GM19467 (cell line): ENCODE measurements around the gene ZXDC.

Source experiments
- ATAC-seq: cut with Tn5 transposase; IDR thresholded peaks from one replicate; pipeline ENCODE4 v1.9.1; 2021; ENCODE audit warnings: mild to moderate bottlenecking, moderate library complexity; ENCODE audit not compliant: unreplicated experiment

ZXDC gene

GRCh38 chr3:126474498-126475412 lies 936 bp downstream of the ZXDC start:
- peak; percentile 21 for ATAC-seq

- ATAC-seq: no peak
Observed at GRCh38 chr3:126473292-126474168, 2.2 kb downstream of the ZXDC start.

- no peak for ATAC-seq
Observed at GRCh38 chr3:126472277-126473006, 3.2 kb downstream of the ZXDC start.

GRCh38 chr3:126469479-126469878 lies 6.2 kb downstream of the ZXDC start:
- ATAC-seq: no peak

- no peak for ATAC-seq
Observed at GRCh38 chr3:126468028-126468891, 7.4 kb downstream of the ZXDC start.

GRCh38 chr3:126467611-126467955 lies 8.1 kb downstream of the ZXDC start:
- ATAC-seq: no peak

- no peak for ATAC-seq
Observed at GRCh38 chr3:126466886-126467610, 8.6 kb downstream of the ZXDC start.

- no peak for ATAC-seq
Observed at GRCh38 chr3:126465928-126466544, 9.7 kb downstream of the ZXDC start.

- no peak for ATAC-seq
Observed at GRCh38 chr3:126464997-126465396, 10.7 kb downstream of the ZXDC start.

GRCh38 chr3:126464494-126464893 lies 11.2 kb downstream of the ZXDC start:
- ATAC-seq: no peak

- ATAC-seq: no peak
Observed at GRCh38 chr3:126464093-126464492, 11.6 kb downstream of the ZXDC start.

- no peak for ATAC-seq
Observed at GRCh38 chr3:126463521-126463920, 12.2 kb downstream of the ZXDC start.

GRCh38 chr3:126461450-126462070 lies 14.1 kb downstream of the ZXDC start:
- no peak for ATAC-seq

GRCh38 chr3:126460381-126460780 lies 15.3 kb downstream of the ZXDC start:
- no peak for ATAC-seq

GRCh38 chr3:126459763-126460127 lies 15.9 kb downstream of the ZXDC start:
- no peak for ATAC-seq

GRCh38 chr3:126459111-126459762 lies 16.5 kb downstream of the ZXDC start:
- ATAC-seq: no peak

- no peak for ATAC-seq
Observed at GRCh38 chr3:126456766-126457388, 18.8 kb downstream of the ZXDC start.

GRCh38 chr3:126456211-126456610 lies 19.5 kb downstream of the ZXDC start:
- no peak for ATAC-seq
